H1 (cell line): ENCODE results near the gene MRPS16. TPM values are rescaled to one million over a fixed set of nuclear protein-coding genes. Genes with fewer than 3 reads are reported as not detected.

ENCODE experiments used
- CTCF ChIA-PET: fragments of 300-600 bp; sonication (Branson Sonifier 250); formaldehyde crosslinking; loops from one replicate; lab custom pipeline; 2021; ENCODE audit not compliant: partially characterized antibody; lab: Charles Lee
- POLR2A ChIA-PET: fragments of 300-600 bp; sonication (Branson Sonifier 250); formaldehyde crosslinking; loops from one replicate; lab custom pipeline; 2021; ENCODE audit warnings: inconsistent platforms; ENCODE audit not compliant: partially characterized antibody; lab: Charles Lee
- DNase-seq, 2 experiments: peaks; one replicate each; pipeline versions ENCODE4 v3.0.0 to v3.0.0-alpha.2; 2010 to 2022; ENCODE audit warnings: low spot score in 2 of 2, low read depth in 1 of 2, mixed read lengths in 1 of 2
- FAIRE-seq: peaks from 2 replicates; lab custom pipeline; 2011; peaks lifted over from hg19 to GRCh38; lab: Jason Lieb, UNC
- H2AFZ ChIP-seq: 2 replicates; pipeline ENCODE4 v1.8.1; 2012; ENCODE audit warnings: low read length, inconsistent platforms
- H2AK5ac ChIP-seq: 2 replicates; pipeline ENCODE4 v1.6.1; 2013; ENCODE audit warnings: low read depth, low read length
- H2BK120ac ChIP-seq: replicated peaks from 2 replicates; pipeline ENCODE3; 2013; ENCODE audit warnings: low read depth, low read length, inconsistent platforms
- H2BK12ac ChIP-seq: 2 replicates; pipeline ENCODE4 v1.6.1; 2013; ENCODE audit warnings: low read depth, low read length
- H2BK15ac ChIP-seq: 2 replicates; pipeline ENCODE4 v1.6.1; 2013; ENCODE audit warnings: low read length
- H2BK20ac ChIP-seq: 2 replicates; pipeline ENCODE4 v1.6.1; 2013; ENCODE audit warnings: low read length
- H2BK5ac ChIP-seq: 2 replicates; pipeline ENCODE4 v1.6.1; 2013; ENCODE audit warnings: low read depth, low read length
- H3K14ac ChIP-seq: 2 replicates; pipeline ENCODE4 v1.6.1; 2013; ENCODE audit warnings: inconsistent platforms; ENCODE audit not compliant: insufficient read length
- H3K18ac ChIP-seq: 2 replicates; pipeline ENCODE4 v1.6.1; 2013; ENCODE audit warnings: low read length; ENCODE audit errors: extremely low read depth
- H3K23ac ChIP-seq: 2 replicates; pipeline ENCODE4 v1.6.1; 2013; ENCODE audit warnings: inconsistent platforms; ENCODE audit not compliant: insufficient read length
- H3K23me2 ChIP-seq: 2 replicates; pipeline ENCODE4 v1.6.1; 2013; ENCODE audit warnings: low read depth, low read length
- H3K27ac ChIP-seq: 2 replicates; pipeline ENCODE4 v1.6.1; 2011; ENCODE audit warnings: low read depth, low read length, inconsistent platforms
- H3K27me3 ChIP-seq, 4 experiments: replicated peaks in 1 of 4; 1 replicate in 1 of 4; 2 replicates in 3 of 4; pipeline versions ENCODE4 v1.6.1 to v1.8.1; 2011 to 2013; ENCODE audit warnings: low read length in 3 of 4, mild to moderate bottlenecking in 3 of 4, inconsistent platforms in 2 of 4, mixed read lengths in 2 of 4, moderate library complexity in 1 of 4; ENCODE audit not compliant: control insufficient read depth in 3 of 4, insufficient read depth in 3 of 4; ENCODE audit errors: extremely low read depth in 1 of 4
- H3K36me3 ChIP-seq, 4 experiments: 2 replicates each; pipeline versions ENCODE4 v1.6.1 to v1.8.1; 2011 to 2013; ENCODE audit warnings: mild to moderate bottlenecking in 4 of 4, low read length in 3 of 4, moderate library complexity in 2 of 4, control low read depth in 1 of 4, inconsistent platforms in 1 of 4; ENCODE audit not compliant: insufficient read depth in 4 of 4, control insufficient read depth in 2 of 4
- H3K4ac ChIP-seq: replicated peaks from 2 replicates; pipeline ENCODE3; 2013; ENCODE audit warnings: low read length, low read depth, mixed read lengths, inconsistent platforms; ENCODE audit not compliant: insufficient read length
- H3K4me1 ChIP-seq, 4 experiments: replicated peaks in 1 of 4; 1 replicate in 1 of 4; 2 replicates in 3 of 4; pipeline versions ENCODE4 v1.6.1 to v1.8.1; 2011 to 2013; ENCODE audit warnings: low read length in 3 of 4, inconsistent platforms in 2 of 4, mixed read lengths in 1 of 4; ENCODE audit not compliant: insufficient read depth in 4 of 4, control insufficient read depth in 3 of 4
- H3K4me2 ChIP-seq, 2 experiments: 2 replicates each; pipeline versions ENCODE4 v1.6.1 to v1.8.1; 2011 to 2013; ENCODE audit warnings: low read depth in 2 of 2, low read length in 2 of 2, control low read depth in 1 of 2, inconsistent platforms in 1 of 2, mild to moderate bottlenecking in 1 of 2; ENCODE audit not compliant: insufficient read depth in 1 of 2
- H3K4me3 ChIP-seq, 4 experiments: fragments of 200-600, 300-600 bp in 1 of 4; sonication (generic), shearing (Covaris generic), sonication (Bioruptor Twin) in 1 of 4; 2 replicates each; pipeline versions ENCODE4 v1.5.1 to v1.8.1; 2011 to 2016; ENCODE audit warnings: low read length in 4 of 4, low read depth in 3 of 4, control low read depth in 2 of 4, inconsistent platforms in 2 of 4, mild to moderate bottlenecking in 2 of 4, mixed read lengths in 1 of 4, moderate library complexity in 1 of 4; ENCODE audit not compliant: insufficient read depth in 2 of 4; ENCODE audit errors: extremely low read depth in 1 of 4
- H3K56ac ChIP-seq: replicated peaks from 2 replicates; pipeline ENCODE3; 2013; ENCODE audit warnings: low read depth, mild to moderate bottlenecking, mixed read lengths, low read length, inconsistent platforms; ENCODE audit not compliant: insufficient read length
- H3K79me1 ChIP-seq: 2 replicates; pipeline ENCODE4 v1.6.1; 2013; ENCODE audit warnings: low read depth, low read length, control low read depth
- H3K79me2 ChIP-seq, 2 experiments: 2 replicates each; pipeline versions ENCODE4 v1.6.1 to v1.8.1; 2012 to 2013; ENCODE audit warnings: low read length in 2 of 2, mild to moderate bottlenecking in 2 of 2, inconsistent platforms in 1 of 2; ENCODE audit not compliant: insufficient read depth in 2 of 2, control insufficient read depth in 1 of 2
- H3K9ac ChIP-seq, 4 experiments: replicated peaks in 1 of 4; 1 replicate in 1 of 4; 2 replicates in 3 of 4; pipeline versions ENCODE4 v1.6.1 to v1.8.1; 2011 to 2013; ENCODE audit warnings: low read depth in 3 of 4, low read length in 3 of 4, control low read depth in 2 of 4, mild to moderate bottlenecking in 2 of 4, moderate library complexity in 2 of 4, inconsistent platforms in 1 of 4; ENCODE audit errors: extremely low read depth in 1 of 4
- H3K9me3 ChIP-seq, 2 experiments: 2 replicates each; pipeline versions ENCODE4 v1.6.1 to v1.8.1; 2012 to 2013; ENCODE audit warnings: mild to moderate bottlenecking in 2 of 2, moderate library complexity in 2 of 2, control low read depth in 1 of 2, inconsistent platforms in 1 of 2, low read depth in 1 of 2, low read length in 1 of 2, mixed read lengths in 1 of 2; ENCODE audit not compliant: insufficient read depth in 2 of 2
- H4K20me1 ChIP-seq, 2 experiments: replicated peaks in 1 of 2; 2 replicates each; pipeline versions ENCODE3 to v1.8.1; 2011 to 2013; ENCODE audit warnings: inconsistent platforms in 2 of 2, low read length in 2 of 2, mild to moderate bottlenecking in 1 of 2; ENCODE audit not compliant: insufficient read depth in 2 of 2, control insufficient read depth in 1 of 2
- H4K5ac ChIP-seq: 2 replicates; pipeline ENCODE4 v1.6.1; 2013; ENCODE audit warnings: low read length, low read depth, mixed read lengths, inconsistent platforms; ENCODE audit not compliant: insufficient read length
- H4K8ac ChIP-seq: 2 replicates; pipeline ENCODE4 v1.8.0; 2013; ENCODE audit warnings: mild to moderate bottlenecking, moderate library complexity, low read length, inconsistent platforms; ENCODE audit not compliant: insufficient read depth; ENCODE audit errors: extremely low read depth
- H4K91ac ChIP-seq: replicated peaks from 2 replicates; pipeline ENCODE3; 2013; ENCODE audit warnings: low read length, mixed read lengths, inconsistent platforms; ENCODE audit not compliant: insufficient read length
- HDAC2 ChIP-seq, 2 experiments: fragments of 300-600 bp in 1 of 2; sonication (generic) in 1 of 2; IDR thresholded peaks; 2 replicates each; pipeline ENCODE4 v1.6.1; 2011 to 2012; ENCODE audit warnings: low read depth in 2 of 2, low read length in 2 of 2, mild to moderate bottlenecking in 2 of 2, moderate library complexity in 2 of 2, borderline replicate concordance in 1 of 2, inconsistent platforms in 1 of 2
- POLR2A ChIP-seq, 2 experiments: IDR thresholded peaks; 1 replicate in 1 of 2; 2 replicates in 1 of 2; pipeline ENCODE4 v1.6.1; 2011; ENCODE audit warnings: low read depth in 2 of 2, low read length in 2 of 2, mild to moderate bottlenecking in 2 of 2; ENCODE audit errors: control extremely low read depth in 1 of 2
- SIRT6 ChIP-seq: IDR thresholded peaks from one replicate; pipeline ENCODE4 v1.7.1; 2012; ENCODE audit warnings: low read length, inconsistent platforms
- SIX5 ChIP-seq: IDR thresholded peaks from 2 replicates; pipeline ENCODE4 v1.6.1; 2011; ENCODE audit warnings: mild to moderate bottlenecking, low read depth, low read length
- ZNF274 ChIP-seq: IDR thresholded peaks from 2 replicates; pipeline ENCODE4 v1.7.0; 2012; ENCODE audit warnings: low read length, borderline replicate concordance; ENCODE audit errors: extremely low read depth
- WGBS, 2 experiments: shearing (Covaris generic) in 1 of 2; methylation state at CpG; one replicate each; pipeline versions ENCODE4 v1.1.6 to v1.1.7; 2013 to 2015; ENCODE audit warnings: low lambda C conversion rate in 2 of 2, mixed read lengths in 2 of 2, inconsistent platforms in 1 of 2, low coverage in 1 of 2, missing lambda C conversion rate in 1 of 2; ENCODE audit not compliant: insufficient replicate concordance in 2 of 2, insufficient coverage in 1 of 2, insufficient read length in 1 of 2; ENCODE audit errors: extremely low coverage in 1 of 2, missing lambda C conversion rate in 1 of 2; 5-methylcytosine and 5-hydroxymethylcytosine counted together
- polyA plus RNA-seq, 7 experiments: library from polyadenylated mRNA; depleted of rRNA in 3 of 7; stranded (reverse) in 5 of 7; unstranded in 2 of 7; fragments of >200 nt in 5 of 7; fragments of 200-250 nt in 2 of 7; gene quantifications; 1 replicate in 5 of 7; 2 replicates in 1 of 7; 4 replicates in 1 of 7; pipeline versions ENCODE4 v1.2.1 to v1.2.3, GENCODE V29; 2011 to 2013; ENCODE audit warnings: missing spikeins in 2 of 7, mixed read lengths in 2 of 7
- total RNA-seq: library from RNA; stranded (reverse); fragmentation: NEBNext Ultra II Directional; extraction: Animal tissue kit (Norgen Biotek cat#: 25700); gene quantifications from 2 replicates; pipeline ENCODE4 v1.2.1, GENCODE V29; 2021

MRPS16 gene
- total and polyA plus RNA-seq, 2 of the 8 experiments (the other 6 are each of a cell fraction or from before 2014, with no cell fraction given) = 125 to 203 TPM

DNA sequence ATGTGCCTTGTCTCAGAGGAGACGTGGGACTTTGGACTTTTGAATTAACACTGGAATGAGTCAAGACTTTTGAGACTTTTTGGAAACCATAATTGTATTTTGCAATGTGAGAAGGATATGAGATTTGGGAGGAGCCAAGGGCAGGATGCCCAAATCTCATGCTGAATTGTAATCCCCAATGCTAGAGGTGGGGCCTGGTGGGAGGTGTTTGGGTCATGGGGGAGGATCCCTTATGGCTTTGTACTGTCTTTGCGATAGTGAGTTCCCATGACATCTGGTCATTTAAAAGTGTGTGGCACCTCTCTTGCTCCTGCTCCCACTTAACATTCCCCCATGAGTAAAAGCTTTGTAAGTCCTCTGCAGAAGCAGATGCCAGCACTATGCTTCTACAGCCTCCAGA is 44.6 kb downstream of the MRPS16 start:
- no peak overlapping the region for H4K8ac ChIP-seq
- no peak overlapping the region for H3K4me3 ChIP-seq
- no peak overlapping the region for H3K56ac ChIP-seq
- H3K36me3 ChIP-seq = peaks cover 0 to 6% (median 1%) of the 10 kb centered on the region in 4 experiments; a peak in 2 of 8 replicates
- no peak overlapping the region for H2BK120ac ChIP-seq
- H3K27me3 ChIP-seq = no peaks in the 10 kb centered on the region
- ChIA-PET POLR2A (interaction anchor here (0.6 to 1.6 kb wide), 2 partner anchors 29 to 39 kb away, joined by 3 to 6 read pairs; partner anchors contain the start of gene DNAJC9), CTCF (interaction anchor here (1.5 to 2.0 kb wide), 2 partner anchors 11 to 39 kb away, joined by 3 to 8 read pairs; no protein-coding TSS in a partner anchor)
- FAIRE-seq = no peak
- no peak overlapping the region for H3K14ac ChIP-seq
- no peaks in the 10 kb centered on the region for H3K23me2 ChIP-seq
- no peak overlapping the region for H2BK15ac ChIP-seq
- no peak for DNase-seq
- no peak overlapping the region for H4K5ac ChIP-seq
- 87% methylated on average over 2 of the region's 2 CpGs; no CpG with 5 or more reads in 1 of the 2 experiments for WGBS, 2 experiments
- no peak overlapping the region for H2BK5ac ChIP-seq
- no peak overlapping the region for H3K4ac ChIP-seq
- no peaks in the 10 kb centered on the region for H3K4me1 ChIP-seq
- H3K23ac ChIP-seq = no peak overlapping the region
- no peak overlapping the region for H2AK5ac ChIP-seq
- H2AFZ ChIP-seq = no peak overlapping the region
- no peak overlapping the region for H3K4me2 ChIP-seq
- no peak overlapping the region for H2BK12ac ChIP-seq
- no peaks in the 10 kb centered on the region for H4K20me1 ChIP-seq
- no peaks in the 10 kb centered on the region for H3K79me1 ChIP-seq
- H3K9me3 ChIP-seq = peaks cover 19 to 25% of the 10 kb centered on the region in 2 experiments
- no peak overlapping the region for H2BK20ac ChIP-seq
- no peak overlapping the region for H4K91ac ChIP-seq
- no peak overlapping the region for H3K27ac ChIP-seq
- H3K9ac ChIP-seq = no peak overlapping the region
- no peaks in the 10 kb centered on the region for H3K79me2 ChIP-seq
- H3K18ac ChIP-seq = no peak overlapping the region
- TF ChIP-seq ZNF274 = no peak
- TF ChIP-seq POLR2A (IDR thresholded peaks at IDR 0.05; ENCODE audit: control extremely low read depth in 1 of 2, low read depth in 2 of 2, low read length in 2 of 2) = no peak
- TF ChIP-seq SIX5 = no peak
- TF ChIP-seq HDAC2 (IDR thresholded peaks at IDR 0.05; ENCODE audit: borderline replicate concordance in 1 of 2, low read depth in 2 of 2, low read length in 2 of 2) = no peak
- TF ChIP-seq SIRT6 = no peak
